HEK293 (cell line): Measurements from ENCODE around the gene TRMT112.

Experiments
- GLI4 ChIP-seq: fragments of 450-650 bp; formaldehyde crosslinking; IDR thresholded peaks from 2 replicates; pipeline ENCODE4 v1.5.1; 2016; ENCODE audit warnings: missing biosample characterization, missing genetic modification characterization
- KLF10 ChIP-seq: fragments of 450-650 bp; IDR thresholded peaks from 2 replicates; pipeline ENCODE4 v1.5.1; 2018; ENCODE audit warnings: missing biosample characterization, mild to moderate bottlenecking, missing genetic modification characterization
- SP2 ChIP-seq: fragments of 450-650 bp; formaldehyde crosslinking; IDR thresholded peaks from 2 replicates; pipeline ENCODE4 v1.5.1; 2016; ENCODE audit warnings: missing biosample characterization, missing genetic modification characterization
- ZBTB21 ChIP-seq: fragments of 450-650 bp; formaldehyde crosslinking; IDR thresholded peaks from 2 replicates; pipeline ENCODE4 v1.5.1; 2017; ENCODE audit warnings: missing biosample characterization, missing genetic modification characterization
- ZNF211 ChIP-seq: fragments of 450-650 bp; formaldehyde crosslinking; IDR thresholded peaks from 2 replicates; pipeline ENCODE4 v1.5.1; 2016; ENCODE audit warnings: low read depth, missing biosample characterization, missing genetic modification characterization
- ZNF747 ChIP-seq: fragments of 450-650 bp; formaldehyde crosslinking; IDR thresholded peaks from 2 replicates; pipeline ENCODE4 v1.5.1; 2016; ENCODE audit warnings: missing biosample characterization, missing genetic modification characterization
- TF ChIP-seq, protein P1 (sequence below): fragments of 450-650 bp; formaldehyde crosslinking; IDR thresholded peaks from 2 replicates; pipeline ENCODE4 v1.5.1; 2016; ENCODE audit warnings: missing biosample characterization, missing genetic modification characterization
- TF ChIP-seq, protein P2 (sequence below): fragments of 450-650 bp; formaldehyde crosslinking; IDR thresholded peaks from 2 replicates; pipeline ENCODE4 v1.5.1; 2016; ENCODE audit warnings: missing biosample characterization, missing genetic modification characterization
- TF ChIP-seq, protein P3 (sequence below): fragments of 450-650 bp; formaldehyde crosslinking; IDR thresholded peaks from 2 replicates; pipeline ENCODE4 v1.5.1; 2016; ENCODE audit warnings: missing biosample characterization, missing genetic modification characterization, low read depth

DNA sequence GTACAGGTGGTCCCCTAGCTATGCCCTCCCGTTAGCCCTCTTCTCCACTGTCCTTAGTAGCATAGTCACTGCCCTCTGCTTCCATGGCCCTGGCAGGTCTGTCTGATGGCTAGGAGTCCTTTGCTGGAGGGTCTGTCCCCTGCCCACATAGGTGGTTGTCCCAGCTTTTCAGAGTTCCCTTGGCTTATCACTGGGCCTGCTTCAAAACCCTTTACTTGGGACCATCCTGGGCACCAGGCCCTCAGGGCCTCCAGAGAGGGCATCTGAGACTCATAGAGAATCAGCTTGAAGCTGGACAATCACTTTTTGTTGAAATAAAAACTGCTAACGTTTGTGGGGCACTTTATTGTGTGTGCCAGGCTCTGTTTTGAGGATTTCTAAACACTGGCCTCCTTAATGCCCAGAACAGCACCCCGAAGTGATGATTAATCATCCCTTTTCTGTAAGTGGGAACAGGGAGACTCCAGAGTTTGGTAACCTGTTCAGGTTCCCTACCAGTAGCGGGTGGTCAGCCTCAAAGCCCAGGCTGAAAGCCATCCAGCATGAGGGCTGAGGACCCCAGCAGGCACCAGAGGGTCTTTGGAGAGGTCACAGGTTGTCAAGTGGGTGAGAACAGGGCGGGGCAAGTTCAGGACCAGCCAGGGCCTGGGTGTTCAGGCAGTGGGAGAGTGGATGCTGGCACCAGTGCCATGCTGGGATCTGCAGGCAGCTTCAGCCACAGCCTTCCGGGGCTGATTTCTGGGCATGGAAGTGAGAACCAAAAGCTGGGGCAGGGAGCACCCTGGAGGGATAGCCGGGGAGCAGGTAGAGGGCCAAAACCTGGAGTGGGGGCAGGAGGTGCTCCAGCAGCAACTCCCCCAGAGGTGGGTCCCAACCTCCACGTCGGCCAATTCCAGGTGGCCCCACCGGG is 26.8 kb downstream of the TRMT112 start:
- TF ChIP-seq, protein P1, sequence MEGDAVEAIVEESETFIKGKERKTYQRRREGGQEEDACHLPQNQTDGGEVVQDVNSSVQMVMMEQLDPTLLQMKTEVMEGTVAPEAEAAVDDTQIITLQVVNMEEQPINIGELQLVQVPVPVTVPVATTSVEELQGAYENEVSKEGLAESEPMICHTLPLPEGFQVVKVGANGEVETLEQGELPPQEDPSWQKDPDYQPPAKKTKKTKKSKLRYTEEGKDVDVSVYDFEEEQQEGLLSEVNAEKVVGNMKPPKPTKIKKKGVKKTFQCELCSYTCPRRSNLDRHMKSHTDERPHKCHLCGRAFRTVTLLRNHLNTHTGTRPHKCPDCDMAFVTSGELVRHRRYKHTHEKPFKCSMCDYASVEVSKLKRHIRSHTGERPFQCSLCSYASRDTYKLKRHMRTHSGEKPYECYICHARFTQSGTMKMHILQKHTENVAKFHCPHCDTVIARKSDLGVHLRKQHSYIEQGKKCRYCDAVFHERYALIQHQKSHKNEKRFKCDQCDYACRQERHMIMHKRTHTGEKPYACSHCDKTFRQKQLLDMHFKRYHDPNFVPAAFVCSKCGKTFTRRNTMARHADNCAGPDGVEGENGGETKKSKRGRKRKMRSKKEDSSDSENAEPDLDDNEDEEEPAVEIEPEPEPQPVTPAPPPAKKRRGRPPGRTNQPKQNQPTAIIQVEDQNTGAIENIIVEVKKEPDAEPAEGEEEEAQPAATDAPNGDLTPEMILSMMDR (tag by site-specific recombination) = no peak
- TF ChIP-seq ZNF211 (no peak), KLF10 (tag by site-specific recombination) (no peak), SP2 (peak; percentile 19; the same call in 1 of the 2 replicates), GLI4 (tag by site-specific recombination) (no peak), ZNF747 (tag by site-specific recombination) (no peak), ZBTB21 (tag by site-specific recombination) (no peak)
- TF ChIP-seq, protein P2, sequence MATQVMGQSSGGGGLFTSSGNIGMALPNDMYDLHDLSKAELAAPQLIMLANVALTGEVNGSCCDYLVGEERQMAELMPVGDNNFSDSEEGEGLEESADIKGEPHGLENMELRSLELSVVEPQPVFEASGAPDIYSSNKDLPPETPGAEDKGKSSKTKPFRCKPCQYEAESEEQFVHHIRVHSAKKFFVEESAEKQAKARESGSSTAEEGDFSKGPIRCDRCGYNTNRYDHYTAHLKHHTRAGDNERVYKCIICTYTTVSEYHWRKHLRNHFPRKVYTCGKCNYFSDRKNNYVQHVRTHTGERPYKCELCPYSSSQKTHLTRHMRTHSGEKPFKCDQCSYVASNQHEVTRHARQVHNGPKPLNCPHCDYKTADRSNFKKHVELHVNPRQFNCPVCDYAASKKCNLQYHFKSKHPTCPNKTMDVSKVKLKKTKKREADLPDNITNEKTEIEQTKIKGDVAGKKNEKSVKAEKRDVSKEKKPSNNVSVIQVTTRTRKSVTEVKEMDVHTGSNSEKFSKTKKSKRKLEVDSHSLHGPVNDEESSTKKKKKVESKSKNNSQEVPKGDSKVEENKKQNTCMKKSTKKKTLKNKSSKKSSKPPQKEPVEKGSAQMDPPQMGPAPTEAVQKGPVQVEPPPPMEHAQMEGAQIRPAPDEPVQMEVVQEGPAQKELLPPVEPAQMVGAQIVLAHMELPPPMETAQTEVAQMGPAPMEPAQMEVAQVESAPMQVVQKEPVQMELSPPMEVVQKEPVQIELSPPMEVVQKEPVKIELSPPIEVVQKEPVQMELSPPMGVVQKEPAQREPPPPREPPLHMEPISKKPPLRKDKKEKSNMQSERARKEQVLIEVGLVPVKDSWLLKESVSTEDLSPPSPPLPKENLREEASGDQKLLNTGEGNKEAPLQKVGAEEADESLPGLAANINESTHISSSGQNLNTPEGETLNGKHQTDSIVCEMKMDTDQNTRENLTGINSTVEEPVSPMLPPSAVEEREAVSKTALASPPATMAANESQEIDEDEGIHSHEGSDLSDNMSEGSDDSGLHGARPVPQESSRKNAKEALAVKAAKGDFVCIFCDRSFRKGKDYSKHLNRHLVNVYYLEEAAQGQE (tag by site-specific recombination) = no peak
- TF ChIP-seq, protein P3, sequence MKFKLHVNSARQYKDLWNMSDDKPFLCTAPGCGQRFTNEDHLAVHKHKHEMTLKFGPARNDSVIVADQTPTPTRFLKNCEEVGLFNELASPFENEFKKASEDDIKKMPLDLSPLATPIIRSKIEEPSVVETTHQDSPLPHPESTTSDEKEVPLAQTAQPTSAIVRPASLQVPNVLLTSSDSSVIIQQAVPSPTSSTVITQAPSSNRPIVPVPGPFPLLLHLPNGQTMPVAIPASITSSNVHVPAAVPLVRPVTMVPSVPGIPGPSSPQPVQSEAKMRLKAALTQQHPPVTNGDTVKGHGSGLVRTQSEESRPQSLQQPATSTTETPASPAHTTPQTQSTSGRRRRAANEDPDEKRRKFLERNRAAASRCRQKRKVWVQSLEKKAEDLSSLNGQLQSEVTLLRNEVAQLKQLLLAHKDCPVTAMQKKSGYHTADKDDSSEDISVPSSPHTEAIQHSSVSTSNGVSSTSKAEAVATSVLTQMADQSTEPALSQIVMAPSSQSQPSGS (tag by site-specific recombination) = no peak
